ENCODE data around the gene LZTR1.

DNA sequence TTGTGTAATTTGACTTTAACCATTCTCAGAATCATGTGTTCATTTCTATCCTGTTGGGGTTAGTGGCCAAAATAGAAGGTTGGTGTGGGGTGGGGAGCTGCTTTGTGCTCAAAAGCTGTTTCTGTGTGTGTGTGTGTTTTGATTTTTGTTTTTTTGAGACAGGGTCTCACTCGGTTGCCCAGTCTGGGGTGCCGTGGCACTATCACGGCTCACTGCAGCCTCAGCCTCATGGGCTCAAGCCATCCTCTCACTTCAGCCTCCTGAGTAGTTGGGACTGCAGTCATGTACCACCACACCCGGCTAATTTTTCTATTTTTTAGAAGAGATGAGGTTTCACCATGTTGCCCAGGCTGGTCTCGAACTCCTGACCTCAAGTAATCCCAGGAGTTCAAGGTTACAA lies 33.1 kb upstream of the LZTR1 start:
- TF ChIP-seq, protein P1, sequence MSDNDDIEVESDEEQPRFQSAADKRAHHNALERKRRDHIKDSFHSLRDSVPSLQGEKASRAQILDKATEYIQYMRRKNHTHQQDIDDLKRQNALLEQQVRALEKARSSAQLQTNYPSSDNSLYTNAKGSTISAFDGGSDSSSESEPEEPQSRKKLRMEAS (IDR thresholded peaks at IDR 0.05): no peak
- TF ChIP-seq YY1 (IDR thresholded peaks at IDR 0.05; ENCODE audit: low read depth, low read length): no peak
- TF ChIP-seq, protein P2, sequence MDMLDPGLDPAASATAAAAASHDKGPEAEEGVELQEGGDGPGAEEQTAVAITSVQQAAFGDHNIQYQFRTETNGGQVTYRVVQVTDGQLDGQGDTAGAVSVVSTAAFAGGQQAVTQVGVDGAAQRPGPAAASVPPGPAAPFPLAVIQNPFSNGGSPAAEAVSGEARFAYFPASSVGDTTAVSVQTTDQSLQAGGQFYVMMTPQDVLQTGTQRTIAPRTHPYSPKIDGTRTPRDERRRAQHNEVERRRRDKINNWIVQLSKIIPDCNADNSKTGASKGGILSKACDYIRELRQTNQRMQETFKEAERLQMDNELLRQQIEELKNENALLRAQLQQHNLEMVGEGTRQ (IDR thresholded peaks at IDR 0.05; ENCODE audit: low read length): no peak
- TF ChIP-seq, protein P3, sequence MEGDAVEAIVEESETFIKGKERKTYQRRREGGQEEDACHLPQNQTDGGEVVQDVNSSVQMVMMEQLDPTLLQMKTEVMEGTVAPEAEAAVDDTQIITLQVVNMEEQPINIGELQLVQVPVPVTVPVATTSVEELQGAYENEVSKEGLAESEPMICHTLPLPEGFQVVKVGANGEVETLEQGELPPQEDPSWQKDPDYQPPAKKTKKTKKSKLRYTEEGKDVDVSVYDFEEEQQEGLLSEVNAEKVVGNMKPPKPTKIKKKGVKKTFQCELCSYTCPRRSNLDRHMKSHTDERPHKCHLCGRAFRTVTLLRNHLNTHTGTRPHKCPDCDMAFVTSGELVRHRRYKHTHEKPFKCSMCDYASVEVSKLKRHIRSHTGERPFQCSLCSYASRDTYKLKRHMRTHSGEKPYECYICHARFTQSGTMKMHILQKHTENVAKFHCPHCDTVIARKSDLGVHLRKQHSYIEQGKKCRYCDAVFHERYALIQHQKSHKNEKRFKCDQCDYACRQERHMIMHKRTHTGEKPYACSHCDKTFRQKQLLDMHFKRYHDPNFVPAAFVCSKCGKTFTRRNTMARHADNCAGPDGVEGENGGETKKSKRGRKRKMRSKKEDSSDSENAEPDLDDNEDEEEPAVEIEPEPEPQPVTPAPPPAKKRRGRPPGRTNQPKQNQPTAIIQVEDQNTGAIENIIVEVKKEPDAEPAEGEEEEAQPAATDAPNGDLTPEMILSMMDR (IDR thresholded peaks at IDR 0.05; ENCODE audit: control extremely low read depth in 1 of 3, insufficient read depth in 1 of 3, low read depth in 1 of 3, low read length in 3 of 3): no peak
- TF ChIP-seq RAD21 (IDR thresholded peaks at IDR 0.05 in 1 of 2, conservative IDR thresholded peaks at IDR 0.05 in 1 of 2; ENCODE audit: low read depth in 2 of 2, low read length in 2 of 2): no peak
- no peak for TF ChIP-seq SIN3A (conservative IDR thresholded peaks at IDR 0.05 in 1 of 2, IDR thresholded peaks at IDR 0.05 in 1 of 2; ENCODE audit: low read depth in 1 of 2, low read length in 2 of 2)
- TF ChIP-seq CHD2 (IDR thresholded peaks at IDR 0.05; ENCODE audit: low read length): no peak
- TF ChIP-seq POLR2A (IDR thresholded peaks at IDR 0.05; ENCODE audit: control extremely low read depth in 1 of 2, low read depth in 2 of 2, low read length in 2 of 2): no peak
- no peak for TF ChIP-seq EP300 (IDR thresholded peaks at IDR 0.05; ENCODE audit: borderline replicate concordance in 1 of 2, low read depth in 2 of 2, low read length in 2 of 2)
- TF ChIP-seq SIX5 (IDR thresholded peaks at IDR 0.05; ENCODE audit: low read depth, low read length): no peak
- no peak for TF ChIP-seq TAF1 (IDR thresholded peaks at IDR 0.05; ENCODE audit: low read depth, low read length)
- no peak for TF ChIP-seq NRF1 (IDR thresholded peaks at IDR 0.05; ENCODE audit: low read depth, low read length)
- TF ChIP-seq POLR2AphosphoS5 (IDR thresholded peaks at IDR 0.05; ENCODE audit: low read depth, low read length): no peak
- TF ChIP-seq ZNF274 (IDR thresholded peaks at IDR 0.05; ENCODE audit: borderline replicate concordance, extremely low read depth, low read length): no peak
